Islet of Langerhans (tissue), 1 donor: Measurements from ENCODE around the gene PDZD7.

Source experiments
- FAIRE-seq: peaks from one replicate; lab custom pipeline; 2011; peaks lifted over from hg19 to GRCh38; lab: Jason Lieb, UNC

The PDZD7 gene

DNA sequence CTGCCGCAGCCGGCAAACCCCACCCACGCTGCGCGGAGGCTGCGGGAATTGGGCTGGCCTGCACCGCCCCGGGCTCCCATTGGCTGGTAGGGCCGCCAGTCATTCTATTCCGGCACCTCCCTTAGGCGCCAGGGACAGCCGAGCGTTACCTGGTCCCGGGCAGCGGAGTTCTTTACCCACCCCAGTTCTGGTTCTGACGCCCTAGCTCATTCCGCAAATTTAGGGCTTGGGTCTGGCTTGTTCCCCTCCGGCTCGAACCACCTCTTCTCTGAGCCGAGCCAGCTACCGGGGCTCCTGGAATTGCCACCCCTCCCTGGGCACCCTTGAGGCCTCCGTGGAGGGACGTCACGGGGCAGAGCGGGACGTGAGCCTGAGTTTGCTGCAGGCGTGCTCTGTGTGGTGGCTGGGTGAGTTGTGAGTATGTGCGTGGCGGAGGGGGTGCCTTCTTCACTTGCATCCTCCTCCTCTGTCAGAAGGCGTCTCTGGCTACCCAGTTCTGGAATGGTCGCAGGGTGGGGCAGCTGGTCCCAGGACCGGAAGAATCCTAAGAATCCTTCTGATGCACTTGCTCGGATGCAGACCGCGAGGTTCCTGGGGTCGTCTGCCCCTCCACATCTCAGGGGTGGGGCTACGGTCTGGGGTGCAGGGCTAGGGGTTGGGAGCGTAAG, at the start of gene PDZD7, which contains the start of gene SFXN3:
PDZD7 (minus strand) TSS at position 2 of the 668 bp plus-strand sequence. CDS start 910 bp downstream, outside the sequence.
SFXN3 (plus strand) TSS at position 107 of the 668 bp plus-strand sequence. CDS start 3,461 bp downstream, outside the sequence.
- no peak for FAIRE-seq

DNA sequence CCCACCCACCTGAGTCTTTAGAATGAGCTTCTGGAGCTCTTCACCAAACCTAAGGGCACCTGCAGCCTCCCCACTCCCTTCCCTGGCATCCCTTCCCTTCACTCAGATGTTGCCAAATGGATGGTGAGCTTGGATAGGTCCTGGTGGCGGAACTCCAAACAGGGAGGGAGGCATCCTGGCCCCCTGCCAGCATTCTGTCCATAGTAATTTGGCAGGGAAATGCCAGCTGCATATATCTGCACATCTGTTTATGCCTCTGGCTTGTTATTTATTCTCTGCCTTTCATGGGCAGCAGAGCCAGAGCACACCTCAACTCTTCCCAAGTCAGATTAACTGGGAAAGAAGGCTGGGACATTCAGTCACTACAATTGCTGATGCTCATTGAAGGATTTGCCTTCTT, 48.9 kb upstream of the PDZD7 start:
- FAIRE-seq, result no peak

DNA sequence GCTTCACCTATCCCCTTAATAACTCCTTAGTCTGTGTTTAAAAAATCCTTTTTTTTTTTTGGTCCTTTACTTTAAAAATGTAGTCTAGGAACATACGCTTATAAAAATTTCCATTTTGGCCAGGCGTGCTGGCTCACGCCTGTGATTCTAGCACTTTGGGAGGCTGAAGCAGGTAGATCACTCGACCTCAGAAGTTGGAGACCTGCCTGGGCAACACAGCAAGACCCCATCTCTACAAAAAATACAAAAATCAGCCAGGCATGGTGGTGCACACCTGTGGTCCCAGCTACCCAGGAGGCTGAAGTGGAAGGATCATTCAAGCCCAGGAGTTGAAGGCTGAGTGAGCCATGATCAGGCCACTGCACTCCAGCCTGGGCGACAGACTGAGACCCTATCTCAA, 45.7 kb upstream of the PDZD7 start:
- no peak for FAIRE-seq

DNA sequence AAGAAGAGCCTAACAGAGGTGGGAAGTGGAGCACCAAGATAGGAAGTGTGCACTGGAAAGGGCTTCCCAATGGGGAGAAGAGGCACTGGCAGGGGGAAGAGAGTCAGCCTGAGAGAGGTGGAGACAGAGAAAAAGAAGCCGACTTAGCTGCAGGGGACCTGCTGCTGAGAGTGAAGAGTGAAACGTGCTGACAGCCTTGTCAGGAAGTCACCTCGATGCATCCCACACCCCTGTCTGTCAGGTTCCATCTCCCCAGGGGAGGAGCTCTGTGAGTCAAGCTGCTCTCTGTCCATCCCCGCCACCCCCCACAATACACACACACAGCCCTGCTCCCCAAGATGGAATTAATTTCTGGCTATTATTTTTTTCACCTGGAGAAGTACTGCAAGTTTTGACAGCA, 44.8 kb upstream of the PDZD7 start:
- FAIRE-seq, result no peak

DNA sequence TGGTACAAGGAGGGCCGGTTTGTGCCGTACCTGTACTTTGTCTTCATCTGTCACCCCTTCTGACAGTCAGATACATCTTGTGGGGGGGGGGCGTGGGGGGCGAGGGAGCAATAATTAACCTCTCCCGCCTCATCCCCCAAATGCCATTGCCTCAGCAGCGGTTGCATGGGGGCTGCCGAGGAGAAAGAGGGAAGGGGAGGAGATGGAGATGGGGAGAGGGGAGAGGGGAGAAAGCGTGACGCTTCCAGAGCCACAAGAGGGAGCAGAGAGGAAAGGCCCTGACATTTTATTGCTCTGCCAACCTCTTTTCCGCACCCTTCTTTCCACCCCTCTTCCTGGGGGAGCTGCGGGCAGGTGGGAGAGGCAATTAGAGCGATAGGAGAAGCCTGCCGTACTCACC, 42.7 kb upstream of the PDZD7 start:
- no peak for FAIRE-seq

DNA sequence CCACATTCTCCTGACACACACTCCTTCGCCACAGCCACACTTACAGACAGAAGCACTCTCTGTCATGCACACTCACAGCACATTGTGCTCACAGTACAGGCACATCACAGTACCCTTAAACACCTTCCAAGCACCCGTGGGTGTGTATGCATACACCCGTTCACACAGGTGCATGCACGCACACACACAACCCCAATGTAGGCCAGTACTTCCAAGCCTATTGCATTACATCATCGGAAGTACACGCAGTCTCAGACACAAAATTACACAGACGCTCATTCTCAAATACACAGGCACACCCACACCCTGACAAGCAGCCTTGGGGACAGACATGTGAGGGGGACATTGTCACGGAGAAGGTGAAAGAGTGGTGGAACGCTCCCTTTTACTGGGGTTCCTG, 42.0 kb upstream of the PDZD7 start:
- FAIRE-seq, result no peak

DNA sequence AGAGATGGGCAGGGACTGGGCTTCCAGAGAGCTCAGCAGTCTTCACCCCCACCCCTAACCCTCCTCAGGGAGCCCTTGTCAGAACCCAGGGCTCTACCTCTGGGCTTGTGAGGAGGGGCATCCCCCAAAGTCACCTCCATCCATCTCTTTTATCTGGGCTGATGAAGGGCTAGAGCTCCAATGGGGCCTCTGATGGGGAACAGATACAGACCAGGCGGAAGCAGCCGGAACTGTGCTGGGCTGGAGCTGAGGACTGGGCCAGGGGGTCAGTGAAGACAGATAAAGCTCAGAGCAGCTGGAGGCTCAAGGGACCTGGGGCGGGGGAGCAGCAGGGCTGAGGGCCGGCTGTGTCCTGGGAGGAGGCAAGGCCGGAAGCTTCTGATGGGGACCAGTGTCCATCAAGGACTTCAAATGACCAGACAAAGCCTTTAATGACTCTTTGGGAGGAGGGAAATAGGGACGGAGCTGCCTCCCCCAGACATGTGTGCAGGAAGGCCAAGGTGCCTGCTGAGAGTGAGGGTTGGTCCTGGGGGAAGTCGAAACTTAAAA, 41.0 kb upstream of the PDZD7 start:
- no peak for FAIRE-seq

DNA sequence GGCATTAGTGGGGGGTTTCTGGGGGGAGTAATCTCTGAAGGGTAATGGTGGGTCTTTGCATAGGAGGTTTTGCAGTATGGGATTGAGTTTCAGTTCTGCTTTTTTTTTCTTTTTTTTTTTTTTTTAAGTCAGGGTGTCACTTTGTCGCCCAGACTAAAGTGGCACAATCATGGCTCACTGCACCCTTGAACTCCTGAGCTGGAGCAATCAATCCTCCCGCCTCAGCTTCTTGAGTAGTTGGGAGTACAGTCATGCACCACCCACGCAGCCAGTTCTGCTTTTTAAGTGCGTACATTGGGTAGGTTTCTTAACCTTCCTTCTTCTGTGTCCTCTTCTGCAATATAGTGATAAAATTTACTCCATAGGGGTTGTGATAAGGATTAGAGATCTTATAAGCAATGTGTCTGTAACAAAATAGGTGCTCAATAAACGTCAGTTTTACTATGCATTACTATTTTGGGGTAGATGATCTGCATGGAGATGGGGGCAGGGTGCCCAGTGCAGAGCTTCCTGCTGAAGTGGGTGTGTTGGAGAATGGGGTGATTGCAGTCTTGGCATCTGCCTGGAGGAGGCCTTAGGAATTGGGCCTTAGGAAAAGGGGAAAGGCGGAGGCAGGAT, 40.4 kb upstream of the PDZD7 start:
- FAIRE-seq, result no peak

DNA sequence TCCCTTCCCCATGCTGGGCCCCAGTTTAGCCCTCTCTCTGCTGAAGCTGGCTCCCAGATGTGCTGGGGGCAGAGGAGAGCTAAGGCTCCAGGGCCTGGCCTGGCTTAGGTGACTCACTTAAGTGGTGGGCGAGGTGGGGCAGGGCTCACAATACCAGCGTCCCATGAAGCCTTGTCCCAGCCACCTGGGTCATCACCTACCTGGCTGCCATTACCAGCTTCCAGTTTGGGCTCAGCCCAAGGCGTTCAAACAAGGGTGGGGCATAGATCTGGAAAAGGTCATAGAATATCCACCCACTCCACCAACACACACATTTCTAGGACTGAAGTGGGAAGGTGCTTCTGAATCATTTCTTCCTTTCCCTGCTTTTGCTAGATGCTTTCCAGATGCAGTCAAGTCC, 39.2 kb upstream of the PDZD7 start:
- no peak for FAIRE-seq

DNA sequence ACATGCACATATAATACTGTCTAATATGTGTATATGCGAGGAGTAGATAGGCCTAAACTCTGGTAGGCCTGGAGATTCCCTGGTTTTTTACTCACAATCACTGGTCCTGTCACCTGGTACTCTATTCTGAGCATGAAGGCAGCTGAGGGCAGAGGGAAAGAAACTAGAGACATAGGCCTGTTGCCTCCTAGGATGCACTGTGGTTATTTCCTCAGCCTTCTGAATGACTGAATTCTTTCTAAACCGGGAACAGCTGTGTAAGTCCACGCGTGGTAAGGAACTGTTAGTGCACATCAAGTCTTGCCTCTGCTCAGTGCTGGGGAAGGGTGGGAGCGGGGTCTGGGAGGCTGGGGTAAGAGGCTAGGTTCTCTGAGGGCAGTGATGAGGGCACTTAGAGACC, 38.5 kb upstream of the PDZD7 start:
- no peak for FAIRE-seq

DNA sequence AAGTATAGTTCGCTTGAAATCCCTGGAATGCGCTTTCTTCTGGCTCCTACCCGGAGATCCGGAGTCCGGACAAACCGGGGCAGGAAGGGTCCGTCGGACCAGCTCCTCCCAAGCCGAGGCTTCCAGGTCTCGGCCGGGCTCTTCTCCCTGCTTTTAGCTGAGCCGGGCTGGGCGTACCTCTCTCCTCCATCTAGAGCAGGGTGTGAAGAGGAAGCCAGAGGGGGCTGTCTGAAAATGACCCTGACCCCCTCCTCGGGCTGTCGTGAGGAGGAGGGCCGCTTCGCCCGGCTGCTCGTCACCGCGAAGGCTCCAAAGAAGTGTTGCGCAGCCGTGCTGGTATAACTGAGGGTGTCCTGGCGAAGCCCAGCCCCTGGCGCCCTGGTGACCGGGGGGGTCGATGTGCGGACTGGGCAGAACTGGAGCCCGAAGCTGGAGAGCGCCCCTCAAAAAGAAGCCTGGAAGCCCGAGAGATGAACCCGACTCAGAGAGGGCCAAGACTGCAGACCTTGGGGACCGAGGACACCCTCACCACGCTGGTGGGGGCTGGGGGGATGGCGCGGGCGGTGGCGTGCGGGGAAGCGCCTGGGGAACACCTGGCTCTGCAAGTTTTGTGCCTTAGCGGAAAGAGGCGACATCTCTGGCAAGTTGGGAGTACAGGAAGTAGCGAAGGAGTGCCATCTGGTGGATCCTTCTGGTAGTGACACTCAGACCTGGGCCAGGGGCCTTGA, 36.6 kb upstream of the PDZD7 start:
- FAIRE-seq, result no peak

DNA sequence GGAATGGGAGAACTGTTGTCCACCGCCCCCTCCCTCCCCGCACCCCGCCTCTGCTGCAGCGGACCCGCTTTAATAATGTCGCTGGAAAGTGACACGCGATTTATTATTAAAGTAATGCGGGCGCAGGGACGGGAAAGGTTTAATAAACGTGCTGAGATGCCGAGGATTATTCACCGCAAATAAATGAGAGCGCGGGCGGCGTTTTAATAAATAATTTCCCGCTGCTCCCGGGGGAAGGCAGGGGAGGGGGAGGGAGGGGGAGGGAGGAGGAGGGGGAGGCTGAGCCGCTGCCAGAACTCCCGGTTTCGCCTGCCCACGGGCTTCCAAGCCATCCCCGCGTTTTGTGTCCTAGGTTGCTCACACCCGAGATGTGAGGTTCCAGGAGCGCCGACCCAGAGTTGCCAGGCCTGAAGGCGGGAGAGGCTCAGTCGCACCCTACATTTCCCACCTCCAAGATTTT, 36.0 kb upstream of the PDZD7 start:
- no peak for FAIRE-seq

DNA sequence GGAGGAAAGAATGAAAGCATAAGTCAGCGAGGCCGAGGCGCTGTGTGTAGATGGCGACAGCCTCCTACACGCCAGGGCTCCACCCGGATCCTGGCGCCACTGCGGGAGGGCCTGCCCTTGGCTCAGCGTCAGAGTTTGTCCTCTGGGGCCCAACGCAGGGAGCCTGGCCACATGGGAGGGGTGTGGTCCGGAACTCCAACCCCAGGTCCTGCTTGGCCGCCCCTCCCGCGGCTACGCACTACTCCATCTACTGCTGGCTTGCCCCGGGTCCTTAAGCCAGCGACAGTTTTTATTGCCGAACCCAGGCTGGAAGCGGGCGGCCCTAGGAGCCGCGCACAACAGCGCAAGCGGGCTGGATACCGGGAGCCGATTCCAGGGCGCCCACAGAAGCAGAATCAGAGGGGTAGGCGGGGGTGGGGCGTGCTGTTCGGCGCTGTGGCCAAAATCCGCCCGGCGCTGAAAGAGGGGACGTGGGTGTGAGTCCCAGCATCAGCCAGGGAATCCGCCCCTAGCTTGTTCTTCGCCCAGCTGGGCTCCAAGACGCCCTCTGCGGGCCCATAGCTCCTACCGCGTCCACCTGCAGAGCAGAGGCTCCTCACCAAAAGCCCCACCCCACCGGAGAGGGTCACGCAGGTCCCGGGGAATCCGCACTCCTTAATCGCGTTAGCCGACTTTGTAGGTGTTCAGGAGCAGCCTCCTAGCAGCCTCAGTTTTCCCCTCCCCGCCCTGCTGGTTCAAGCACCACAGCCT, 35.4 kb upstream of the PDZD7 start:
- FAIRE-seq, result no peak

DNA sequence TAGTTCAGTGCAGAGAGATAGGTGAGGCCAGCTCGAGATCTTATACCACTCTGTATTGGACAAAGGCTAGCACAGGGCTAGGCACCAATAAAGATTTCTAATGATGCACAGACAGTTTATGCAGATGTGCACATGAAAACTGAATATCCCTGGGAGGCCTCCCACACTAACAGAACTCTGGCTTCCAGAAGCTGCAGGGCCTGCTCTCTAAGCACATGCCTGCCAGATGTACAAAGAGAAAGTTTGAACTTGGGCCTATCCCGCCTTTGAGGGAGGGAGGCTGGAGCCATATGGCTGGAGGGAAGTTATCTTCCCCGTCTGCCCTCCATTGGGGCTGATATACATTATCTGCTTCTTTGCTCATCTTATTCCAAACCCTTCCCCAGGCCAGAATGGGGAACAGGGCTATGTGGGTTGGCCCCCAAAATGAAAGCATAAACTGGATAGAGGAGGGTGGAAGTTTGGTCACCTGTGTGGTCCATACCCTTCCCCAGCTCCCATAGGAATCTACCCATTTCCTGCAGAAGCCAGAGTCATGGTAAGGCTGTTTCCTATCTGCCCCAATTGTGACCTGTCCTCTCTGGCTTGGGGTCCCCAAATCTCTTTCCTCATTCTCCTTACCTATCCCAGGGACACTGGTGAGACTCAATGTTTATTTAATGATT, 34.7 kb upstream of the PDZD7 start:
- FAIRE-seq, result no peak

DNA sequence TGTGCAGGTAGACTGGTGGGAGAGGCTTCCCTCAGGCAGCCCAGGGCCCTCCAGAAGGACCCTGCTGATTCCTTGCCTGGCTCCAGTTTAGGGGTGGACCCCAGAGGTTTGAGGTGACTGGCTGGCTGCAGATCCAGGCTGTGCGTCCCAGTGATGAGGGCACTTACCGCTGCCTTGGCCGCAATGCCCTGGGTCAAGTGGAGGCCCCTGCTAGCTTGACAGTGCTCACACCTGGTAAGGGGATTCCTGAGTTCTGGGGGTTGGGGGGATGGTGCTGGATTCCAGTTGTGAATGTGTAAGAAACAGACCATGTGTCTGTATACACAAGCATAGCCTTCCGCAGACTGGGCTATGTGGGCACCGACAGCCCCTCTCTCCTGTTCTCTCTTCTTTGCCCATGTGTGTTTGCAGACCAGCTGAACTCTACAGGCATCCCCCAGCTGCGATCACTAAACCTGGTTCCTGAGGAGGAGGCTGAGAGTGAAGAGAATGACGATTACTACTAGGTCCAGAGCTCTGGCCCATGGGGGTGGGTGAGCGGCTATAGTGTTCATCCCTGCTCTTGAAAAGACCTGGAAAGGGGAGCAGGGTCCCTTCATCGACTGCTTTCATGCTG, 33.6 kb upstream of the PDZD7 start:
- no peak for FAIRE-seq

DNA sequence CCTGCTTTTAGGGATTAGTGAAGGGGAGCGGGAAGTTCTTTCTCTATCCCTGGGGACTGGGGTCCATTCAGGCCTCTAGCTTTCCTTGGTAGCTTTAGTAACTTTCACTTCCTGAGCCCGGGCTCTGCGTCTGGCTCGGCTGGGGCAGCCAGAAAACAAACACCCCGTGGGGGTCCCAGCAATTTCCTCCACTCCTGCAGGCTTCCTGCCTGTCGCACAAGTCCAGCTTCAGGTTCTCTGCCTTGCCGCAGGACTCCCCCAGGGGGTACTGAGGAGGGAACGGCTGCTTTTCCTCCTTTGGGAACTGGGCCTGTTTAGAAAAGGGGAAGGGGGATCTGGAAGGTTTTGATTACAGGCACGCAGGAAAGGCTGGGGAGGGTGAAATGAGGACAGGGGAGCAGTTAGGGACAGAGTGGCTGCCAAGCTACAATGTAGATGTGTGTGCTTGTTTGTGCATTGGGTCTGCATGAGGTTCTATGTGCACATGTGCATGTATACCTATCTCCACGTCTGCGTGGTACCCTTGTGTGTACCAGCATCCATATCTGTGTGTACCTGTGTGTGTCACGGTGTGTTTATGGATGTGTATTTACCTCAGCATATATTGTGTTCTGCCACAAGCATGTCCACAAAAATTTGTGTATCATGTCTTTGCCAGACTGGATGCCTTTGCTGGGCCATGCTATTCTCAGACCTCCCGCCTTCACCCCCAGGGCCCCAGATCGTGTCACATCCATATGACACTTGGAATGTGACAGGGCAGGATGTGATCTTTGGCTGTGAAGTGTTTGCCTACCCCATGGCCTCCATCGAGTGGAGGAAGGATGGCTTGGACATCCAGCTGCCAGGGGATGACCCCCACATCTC, 32.9 kb upstream of the PDZD7 start:
- FAIRE-seq, result no peak

DNA sequence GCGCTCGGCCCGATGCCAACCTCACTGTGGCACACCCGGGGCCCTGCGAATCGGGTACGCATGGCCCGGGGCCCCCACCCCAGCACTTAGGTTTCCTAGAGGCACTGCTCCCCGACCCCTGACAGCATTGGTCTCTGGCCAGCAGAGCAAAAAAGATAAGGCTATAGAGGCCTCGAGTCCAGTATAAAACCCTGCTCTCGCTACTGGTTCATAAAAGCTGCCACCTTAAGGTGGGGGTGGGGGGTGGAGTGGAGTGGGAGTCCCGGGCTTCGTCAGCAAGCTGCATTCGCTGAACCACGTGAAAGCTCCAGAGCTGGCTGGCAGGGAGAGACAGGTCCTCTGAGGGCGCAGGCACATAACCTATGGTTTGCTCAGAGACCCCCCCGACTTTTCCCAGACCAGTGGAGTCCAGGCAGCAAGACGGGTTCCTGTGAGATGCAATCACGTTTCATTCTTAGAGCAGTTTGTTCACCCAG, 32.2 kb upstream of the PDZD7 start:
- no peak for FAIRE-seq

DNA sequence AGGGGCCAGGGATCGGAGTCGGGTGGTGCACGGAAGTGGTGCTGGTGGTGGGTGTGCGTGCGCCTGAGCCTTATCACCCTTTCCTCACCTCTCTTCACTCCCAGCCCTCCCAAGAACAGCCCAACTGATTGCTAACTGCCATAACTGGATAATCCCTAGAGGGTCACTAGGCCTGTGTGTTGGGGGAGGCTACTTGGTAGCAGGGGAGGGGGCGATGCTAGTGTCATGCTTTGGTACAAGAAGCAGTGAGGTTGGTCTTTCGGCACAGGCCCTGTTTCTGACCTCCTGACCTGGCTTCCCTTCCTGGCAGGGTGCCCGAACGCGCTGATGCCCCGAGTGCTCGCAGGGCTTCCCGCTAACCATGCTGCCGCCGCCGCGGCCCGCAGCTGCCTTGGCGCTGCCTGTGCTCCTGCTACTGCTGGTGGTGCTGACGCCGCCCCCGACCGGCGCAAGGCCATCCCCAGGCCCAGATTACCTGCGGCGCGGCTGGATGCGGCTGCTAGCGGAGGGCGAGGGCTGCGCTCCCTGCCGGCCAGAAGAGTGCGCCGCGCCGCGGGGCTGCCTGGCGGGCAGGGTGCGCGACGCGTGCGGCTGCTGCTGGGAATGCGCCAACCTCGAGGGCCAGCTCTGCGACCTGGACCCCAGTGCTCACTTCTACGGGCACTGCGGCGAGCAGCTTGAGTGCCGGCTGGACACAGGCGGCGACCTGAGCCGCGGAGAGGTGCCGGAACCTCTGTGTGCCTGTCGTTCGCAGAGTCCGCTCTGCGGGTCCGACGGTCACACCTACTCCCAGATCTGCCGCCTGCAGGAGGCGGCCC, 31.5 kb upstream of the PDZD7 start:
- FAIRE-seq, result no peak

DNA sequence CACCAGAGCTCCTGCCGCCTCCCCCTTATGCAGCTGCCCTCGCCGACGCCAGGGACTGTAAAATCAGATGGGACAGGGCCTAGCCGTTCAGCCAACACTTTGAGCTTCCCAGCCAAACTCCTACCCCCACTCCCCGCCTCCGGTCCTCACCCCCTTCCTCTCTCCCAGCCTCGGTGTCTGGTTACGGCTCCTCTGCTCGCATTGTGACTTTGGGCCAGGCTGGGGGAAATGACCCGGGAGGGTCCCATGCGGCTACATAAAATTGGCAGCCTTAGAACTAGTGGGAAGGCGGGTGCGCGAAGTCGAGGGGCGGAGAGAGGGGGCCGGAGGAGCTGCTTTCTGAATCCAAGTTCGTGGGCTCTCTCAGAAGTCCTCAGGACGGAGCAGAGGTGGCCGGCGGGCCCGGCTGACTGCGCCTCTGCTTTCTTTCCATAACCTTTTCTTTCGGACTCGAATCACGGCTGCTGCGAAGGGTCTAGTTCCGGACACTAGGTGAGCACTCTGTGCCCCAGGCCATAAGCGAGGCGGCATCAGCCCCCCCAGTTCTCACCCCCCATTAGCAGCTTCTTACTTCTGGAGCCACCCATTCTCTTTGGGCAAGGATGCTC, 30.8 kb upstream of the PDZD7 start, which contains the start of gene KAZALD1:
KAZALD1 (plus strand) TSS at position 366 of the 608 bp plus-strand sequence. CDS start 604 bp downstream, outside the sequence.
- no peak for FAIRE-seq
